GM12878 (cell line): Measurements from ENCODE around the gene TANC1. TPM values are rescaled to one million over a fixed set of nuclear protein-coding genes. Genes with fewer than 3 reads are reported as not detected.

ENCODE experiments used
- ATAC-seq: fragments of 200-7000 bp; cut with Tn5 transposase; 3 replicates; pipeline ENCODE4 v1.9.1; 2020; ENCODE audit warnings: mild to moderate bottlenecking, moderate library complexity
- BruUV-seq: library from RNA; stranded (reverse); fragments of 400-500 nt; replicated peaks from 2 replicates; lab custom pipeline; 2021; lab: Mats Ljungman, UMichigan
- CTCF ChIA-PET: fragments of 300-600 bp; sonication (Branson Sonifier 250); formaldehyde crosslinking; extraction: SDS; loops from one replicate; lab custom pipeline; 2021; ENCODE audit warnings: inconsistent platforms; lab: Yijun Ruan, JAX
- POLR2A ChIA-PET: fragments of 350-600 bp; formaldehyde crosslinking; extraction: SDS; loops from one replicate; lab custom pipeline; 2021; ENCODE audit warnings: inconsistent platforms; lab: Charles Lee
- RAD21 ChIA-PET: fragments of 300-600 bp; sonication (Branson Sonifier 250); formaldehyde crosslinking; loops from one replicate; lab custom pipeline; 2023; ENCODE audit warnings: antibody characterized with exemption; ENCODE audit not compliant: unreplicated experiment; lab: Charles Lee
- SMC1A ChIA-PET: fragments of 300-600 bp; sonication (Branson Sonifier 250); formaldehyde crosslinking; loops from one replicate; lab custom pipeline; 2023; ENCODE audit not compliant: unreplicated experiment, uncharacterized antibody; lab: Charles Lee
- DNase-seq: peaks from one replicate; pipeline ENCODE4 v3.0.0-alpha.2; 2011; ENCODE audit warnings: low read depth, low spot score
- FAIRE-seq: peaks from 3 replicates; lab custom pipeline; 2011; peaks lifted over from hg19 to GRCh38; lab: Jason Lieb, UNC
- H2AFZ ChIP-seq: 2 replicates; pipeline ENCODE4 v1.6.0; 2011; ENCODE audit warnings: low read depth, low read length, control low read depth; ENCODE audit not compliant: control insufficient read depth
- H3K27ac ChIP-seq: 2 replicates; pipeline ENCODE4 v1.5.1; 2011; ENCODE audit warnings: control low read depth; ENCODE audit not compliant: control insufficient read depth, insufficient read depth
- H3K27me3 ChIP-seq, 2 experiments: replicated peaks in 1 of 2; 2 replicates each; pipeline versions ENCODE4 v1.6.0 to v1.6.1; 2011; ENCODE audit warnings: low read length in 1 of 2; ENCODE audit not compliant: control insufficient read depth in 2 of 2, insufficient read depth in 2 of 2
- H3K36me3 ChIP-seq, 2 experiments: 2 replicates each; pipeline ENCODE4 v1.5.1; 2011; ENCODE audit warnings: low read length in 1 of 2; ENCODE audit not compliant: control insufficient read depth in 2 of 2, insufficient read depth in 2 of 2
- H3K4me1 ChIP-seq: 2 replicates; pipeline ENCODE4 v1.6.1; 2011; ENCODE audit warnings: mild to moderate bottlenecking, low read length, moderate library complexity, mixed read lengths; ENCODE audit not compliant: control insufficient read depth, insufficient read depth
- H3K4me2 ChIP-seq: 2 replicates; pipeline ENCODE4 v1.6.0; 2011; ENCODE audit warnings: control low read depth; ENCODE audit not compliant: control insufficient read depth, insufficient read depth
- H3K4me3 ChIP-seq: fragments of 200-600 bp; sonication (generic); 2 replicates; pipeline ENCODE4 v1.5.1; 2016
- H3K79me2 ChIP-seq: 2 replicates; pipeline ENCODE4 v1.6.0; 2011; ENCODE audit warnings: low read length; ENCODE audit not compliant: control insufficient read depth, insufficient read depth
- H3K9ac ChIP-seq: 2 replicates; pipeline ENCODE4 v1.8.0; 2011; ENCODE audit warnings: low read length, control low read depth, mixed read lengths; ENCODE audit not compliant: control insufficient read depth, insufficient read depth
- H3K9me3 ChIP-seq: replicated peaks from 3 replicates; pipeline ENCODE4 v1.5.1; 2011; ENCODE audit warnings: mild to moderate bottlenecking, low read length; ENCODE audit not compliant: control insufficient read depth, insufficient read depth
- H4K20me1 ChIP-seq: 2 replicates; pipeline ENCODE4 v1.6.0; 2011; ENCODE audit not compliant: control insufficient read depth, insufficient read depth
- BACH1 ChIP-seq: fragments of 450-650 bp; IDR thresholded peaks from 2 replicates; pipeline ENCODE4 v1.6.1; 2017; ENCODE audit warnings: mild to moderate bottlenecking, borderline replicate concordance
- BRCA1 ChIP-seq: IDR thresholded peaks from 2 replicates; pipeline ENCODE4 v1.6.1; 2011; ENCODE audit warnings: low read depth, low read length, improper control_type of control experiment
- CHD1 ChIP-seq: IDR thresholded peaks from 2 replicates; pipeline ENCODE4 v1.6.1; 2012; ENCODE audit warnings: low read depth, low read length, improper control_type of control experiment
- CREB1 ChIP-seq: IDR thresholded peaks from 2 replicates; pipeline ENCODE4 v1.6.1; 2012; ENCODE audit warnings: low read depth, mild to moderate bottlenecking, inconsistent platforms
- JUNB ChIP-seq: IDR thresholded peaks from 2 replicates; pipeline ENCODE4 v1.6.1; 2016; ENCODE audit warnings: antibody characterized with exemption, mild to moderate bottlenecking
- KAT2A ChIP-seq: conservative IDR thresholded peaks from 2 replicates; pipeline ENCODE4 v1.6.1; 2011; ENCODE audit warnings: low read depth, low read length; ENCODE audit not compliant: control insufficient read depth
- PML ChIP-seq: IDR thresholded peaks from 2 replicates; pipeline ENCODE4 v1.6.1; 2012; ENCODE audit warnings: low read length, inconsistent platforms
- RELA ChIP-seq: fragments of 450-650 bp; IDR thresholded peaks from 2 replicates; pipeline ENCODE4 v1.8.0; 2014; ENCODE audit warnings: borderline replicate concordance; ENCODE audit not compliant: partially characterized antibody
- SMAD5 ChIP-seq: IDR thresholded peaks from 2 replicates; pipeline ENCODE4 v1.6.1; 2016; ENCODE audit warnings: antibody characterized with exemption, low read depth
- SMARCA5 ChIP-seq: fragments of 450-650 bp; IDR thresholded peaks from 2 replicates; pipeline ENCODE4 v1.6.1; 2017; ENCODE audit warnings: mild to moderate bottlenecking
- TARDBP ChIP-seq: IDR thresholded peaks from 2 replicates; pipeline ENCODE4 v1.6.1; 2016; ENCODE audit warnings: borderline replicate concordance
- TCF7 ChIP-seq: IDR thresholded peaks from 2 replicates; pipeline ENCODE4 v1.6.1; 2014; ENCODE audit warnings: antibody characterized with exemption, borderline replicate concordance
- YY1 ChIP-seq: IDR thresholded peaks from 2 replicates; pipeline ENCODE4 v1.6.1; 2011; ENCODE audit warnings: low read depth, mild to moderate bottlenecking, low read length
- WGBS: methylation state at CpG from one replicate; pipeline ENCODE4 v1.1.6; 2016; ENCODE audit warnings: low lambda C conversion rate; ENCODE audit not compliant: insufficient replicate concordance, insufficient coverage; ENCODE audit errors: missing lambda C conversion rate; 5-methylcytosine and 5-hydroxymethylcytosine counted together
- in situ Hi-C: fragments of 300-500 bp; cut with MboI; formaldehyde crosslinking; loops from 9 replicates; pipeline ENCODE4 v1.14.3; 2018; ENCODE audit warnings: mixed read lengths
- intact Hi-C: fragments of 100-400 bp; cut with micrococcal nuclease; formaldehyde crosslinking; loops from one replicate; pipeline ENCODE4 v1.14.2; 2022; ENCODE audit not compliant: unreplicated experiment
- polyA plus RNA-seq, 11 experiments: library from polyadenylated mRNA; depleted of rRNA in 4 of 11; unstranded in 6 of 11; stranded (reverse) in 5 of 11; fragments of >200 nt; fragmentation: Nextera tagmentation in 4 of 11; fragmentation: Illumina TruSeq in 1 of 11; extraction: Ambion mirVana in 4 of 11; extraction: Trizol in 1 of 11; gene quantifications; 1 replicate in 1 of 11; 2 replicates in 10 of 11; pipeline versions ENCODE4 v1.2.1 to v1.2.3, GENCODE V29; 2011 to 2016; ENCODE audit warnings: inconsistent platforms in 2 of 11, missing spikeins in 2 of 11, low read depth in 1 of 11
- total RNA-seq, 4 experiments: library from RNA; depleted of rRNA in 3 of 4; stranded (reverse); fragments of >200 nt in 3 of 4; fragmentation: Illumina TruSeq in 1 of 4; extraction: Trizol in 1 of 4; gene quantifications; 2 replicates each; pipeline versions ENCODE4 v1.2.1 to v1.2.3, GENCODE V29; 2013 to 2021
- TF ChIP-seq, protein P1 (sequence below): IDR thresholded peaks from 2 replicates; pipeline ENCODE4 v1.6.1; 2012; ENCODE audit warnings: low read depth, low read length, improper control_type of control experiment
- TF ChIP-seq, protein P2 (sequence below): fragments of 450-650 bp; IDR thresholded peaks from 2 replicates; pipeline ENCODE4 v1.6.1; 2014; ENCODE audit warnings: mild to moderate bottlenecking
- TF ChIP-seq, protein P3 (sequence below): fragments of 450-650 bp; IDR thresholded peaks from 2 replicates; pipeline ENCODE4 v1.6.1; 2018; ENCODE audit warnings: borderline replicate concordance, mild to moderate bottlenecking; ENCODE audit not compliant: partially characterized antibody
- TF ChIP-seq, protein P4 (sequence below): fragments of 450-650 bp; formaldehyde crosslinking; IDR thresholded peaks from 2 replicates; pipeline ENCODE4 v1.4.0; 2020; ENCODE audit warnings: mild to moderate bottlenecking, moderate library complexity

TANC1 gene
- total and polyA plus RNA-seq, 10 of the 15 experiments (the other 5 are each of a cell fraction or from before 2014, with no cell fraction given), result 0.05 to 5.0 (median 0.34) TPM

DNA sequence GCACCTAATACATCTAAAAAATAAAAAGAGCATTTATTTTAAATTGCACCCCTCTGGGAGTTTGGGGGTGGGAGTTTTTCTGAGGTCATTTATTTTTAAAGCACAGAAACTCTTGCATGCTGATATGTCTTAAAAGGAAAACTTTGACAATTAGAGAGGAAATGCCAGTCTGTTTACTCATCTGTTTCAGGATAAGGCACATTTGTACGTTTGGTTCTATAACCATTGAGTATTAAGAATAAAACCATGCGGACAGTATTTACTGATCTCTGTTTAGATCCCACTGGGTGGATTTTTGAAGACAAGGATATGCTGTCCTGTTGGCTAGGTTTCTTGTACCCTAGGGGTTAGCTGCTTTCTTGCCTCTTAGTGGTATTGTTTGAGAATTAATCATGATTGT lies 122.9 kb downstream of the TANC1 start:
- Histone ChIP-seq H3K27me3 (no peaks in the 10 kb centered on the region), H3K9me3 (peaks cover 4% of the 10 kb centered on the region; the same call in 1 of the 3 replicates), H4K20me1 (no peaks in the 10 kb centered on the region), H3K4me3 (no peak overlapping the region), H3K79me2 (no peaks in the 10 kb centered on the region), H2AFZ (no peak overlapping the region), H3K36me3 (no peaks in the 10 kb centered on the region), H3K4me1 (peaks cover 16% of the 10 kb centered on the region), H3K9ac (no peak overlapping the region), H3K27ac (no peak overlapping the region), H3K4me2 (peak overlapping the region; percentile 52; the same call in 1 of the 2 replicates)
- CTCF ChIA-PET, result no interaction called here
- FAIRE-seq (no peak), DNase-seq (no peak), ATAC-seq (no peak)
- POLR2A ChIA-PET, result no interaction called here
- SMC1A ChIA-PET, result no interaction called here
- TF ChIP-seq BACH1 (no peak), CREB1 (no peak), TCF7 (no peak), SMAD5 (no peak), KAT2A (no peak), TARDBP (no peak), CHD1 (no peak), SMARCA5 (no peak), YY1 (no peak), BRCA1 (no peak), RELA (no peak), PML (no peak), JUNB (no peak)
- TF ChIP-seq, protein P1, sequence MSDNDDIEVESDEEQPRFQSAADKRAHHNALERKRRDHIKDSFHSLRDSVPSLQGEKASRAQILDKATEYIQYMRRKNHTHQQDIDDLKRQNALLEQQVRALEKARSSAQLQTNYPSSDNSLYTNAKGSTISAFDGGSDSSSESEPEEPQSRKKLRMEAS, result no peak
- TF ChIP-seq, protein P2, sequence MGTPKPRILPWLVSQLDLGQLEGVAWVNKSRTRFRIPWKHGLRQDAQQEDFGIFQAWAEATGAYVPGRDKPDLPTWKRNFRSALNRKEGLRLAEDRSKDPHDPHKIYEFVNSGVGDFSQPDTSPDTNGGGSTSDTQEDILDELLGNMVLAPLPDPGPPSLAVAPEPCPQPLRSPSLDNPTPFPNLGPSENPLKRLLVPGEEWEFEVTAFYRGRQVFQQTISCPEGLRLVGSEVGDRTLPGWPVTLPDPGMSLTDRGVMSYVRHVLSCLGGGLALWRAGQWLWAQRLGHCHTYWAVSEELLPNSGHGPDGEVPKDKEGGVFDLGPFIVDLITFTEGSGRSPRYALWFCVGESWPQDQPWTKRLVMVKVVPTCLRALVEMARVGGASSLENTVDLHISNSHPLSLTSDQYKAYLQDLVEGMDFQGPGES, result no peak
- TF ChIP-seq, protein P3, sequence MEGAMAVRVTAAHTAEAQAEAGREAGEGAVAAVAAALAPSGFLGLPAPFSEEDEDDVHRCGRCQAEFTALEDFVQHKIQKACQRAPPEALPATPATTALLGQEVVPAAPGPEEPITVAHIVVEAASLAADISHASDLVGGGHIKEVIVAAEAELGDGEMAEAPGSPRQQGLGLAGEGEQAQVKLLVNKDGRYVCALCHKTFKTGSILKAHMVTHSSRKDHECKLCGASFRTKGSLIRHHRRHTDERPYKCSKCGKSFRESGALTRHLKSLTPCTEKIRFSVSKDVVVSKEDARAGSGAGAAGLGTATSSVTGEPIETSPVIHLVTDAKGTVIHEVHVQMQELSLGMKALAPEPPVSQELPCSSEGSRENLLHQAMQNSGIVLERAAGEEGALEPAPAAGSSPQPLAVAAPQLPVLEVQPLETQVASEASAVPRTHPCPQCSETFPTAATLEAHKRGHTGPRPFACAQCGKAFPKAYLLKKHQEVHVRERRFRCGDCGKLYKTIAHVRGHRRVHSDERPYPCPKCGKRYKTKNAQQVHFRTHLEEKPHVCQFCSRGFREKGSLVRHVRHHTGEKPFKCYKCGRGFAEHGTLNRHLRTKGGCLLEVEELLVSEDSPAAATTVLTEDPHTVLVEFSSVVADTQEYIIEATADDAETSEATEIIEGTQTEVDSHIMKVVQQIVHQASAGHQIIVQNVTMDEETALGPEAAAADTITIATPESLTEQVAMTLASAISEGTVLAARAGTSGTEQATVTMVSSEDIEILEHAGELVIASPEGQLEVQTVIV, result no peak
- TF ChIP-seq, protein P4, sequence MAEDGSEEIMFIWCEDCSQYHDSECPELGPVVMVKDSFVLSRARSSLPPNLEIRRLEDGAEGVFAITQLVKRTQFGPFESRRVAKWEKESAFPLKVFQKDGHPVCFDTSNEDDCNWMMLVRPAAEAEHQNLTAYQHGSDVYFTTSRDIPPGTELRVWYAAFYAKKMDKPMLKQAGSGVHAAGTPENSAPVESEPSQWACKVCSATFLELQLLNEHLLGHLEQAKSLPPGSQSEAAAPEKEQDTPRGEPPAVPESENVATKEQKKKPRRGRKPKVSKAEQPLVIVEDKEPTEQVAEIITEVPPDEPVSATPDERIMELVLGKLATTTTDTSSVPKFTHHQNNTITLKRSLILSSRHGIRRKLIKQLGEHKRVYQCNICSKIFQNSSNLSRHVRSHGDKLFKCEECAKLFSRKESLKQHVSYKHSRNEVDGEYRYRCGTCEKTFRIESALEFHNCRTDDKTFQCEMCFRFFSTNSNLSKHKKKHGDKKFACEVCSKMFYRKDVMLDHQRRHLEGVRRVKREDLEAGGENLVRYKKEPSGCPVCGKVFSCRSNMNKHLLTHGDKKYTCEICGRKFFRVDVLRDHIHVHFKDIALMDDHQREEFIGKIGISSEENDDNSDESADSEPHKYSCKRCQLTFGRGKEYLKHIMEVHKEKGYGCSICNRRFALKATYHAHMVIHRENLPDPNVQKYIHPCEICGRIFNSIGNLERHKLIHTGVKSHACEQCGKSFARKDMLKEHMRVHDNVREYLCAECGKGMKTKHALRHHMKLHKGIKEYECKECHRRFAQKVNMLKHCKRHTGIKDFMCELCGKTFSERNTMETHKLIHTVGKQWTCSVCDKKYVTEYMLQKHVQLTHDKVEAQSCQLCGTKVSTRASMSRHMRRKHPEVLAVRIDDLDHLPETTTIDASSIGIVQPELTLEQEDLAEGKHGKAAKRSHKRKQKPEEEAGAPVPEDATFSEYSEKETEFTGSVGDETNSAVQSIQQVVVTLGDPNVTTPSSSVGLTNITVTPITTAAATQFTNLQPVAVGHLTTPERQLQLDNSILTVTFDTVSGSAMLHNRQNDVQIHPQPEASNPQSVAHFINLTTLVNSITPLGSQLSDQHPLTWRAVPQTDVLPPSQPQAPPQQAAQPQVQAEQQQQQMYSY (CRISPR knock-in tag), result no peak
- RAD21 ChIA-PET, result no interaction called here
- 15% methylated on average over 2 of the region's 2 CpGs for WGBS
- in situ Hi-C loops (no loop called here), intact Hi-C loops (no loop called here)
- no TSS peak for BruUV-seq
